IMR-90 (cell line): ENCODE measurements around the gene DOCK7. TPM values are rescaled to one million over a fixed set of nuclear protein-coding genes. Genes with fewer than 3 reads are reported as not detected.

Experiments used
- ATAC-seq: fragments of 200-7000 bp; cut with Tn5 transposase; 2 replicates; pipeline ENCODE4 v1.9.1; 2020; ENCODE audit warnings: low read depth, mild to moderate bottlenecking, moderate library complexity
- BruUV-seq: library from RNA; stranded (reverse); fragments of 400-500 nt; replicated peaks from 2 replicates; lab custom pipeline; 2021; lab: Mats Ljungman, UMichigan
- CTCF ChIA-PET: fragments of 300-600 bp; formaldehyde crosslinking; extraction: SDS; loops from one replicate; lab custom pipeline; 2021; ENCODE audit warnings: antibody characterized with exemption; lab: Yijun Ruan, JAX
- POLR2A ChIA-PET: fragments of 300-600 bp; sonication (Branson Sonifier 250); formaldehyde crosslinking; loops from one replicate; lab custom pipeline; 2022; ENCODE audit warnings: antibody characterized with exemption; ENCODE audit not compliant: unreplicated experiment; lab: Charles Lee
- DNase-seq: peaks from one replicate; pipeline ENCODE4 v3.0.0; 2013
- H2AFZ ChIP-seq: replicated peaks from 2 replicates; pipeline ENCODE3; 2013; ENCODE audit warnings: low read length, mild to moderate bottlenecking; ENCODE audit not compliant: poor library complexity
- H2AK5ac ChIP-seq: 2 replicates; pipeline ENCODE4 v1.6.1; 2013; ENCODE audit warnings: low read depth, low read length, inconsistent platforms
- H2AK9ac ChIP-seq: replicated peaks from 2 replicates; pipeline ENCODE3; 2013; ENCODE audit warnings: mild to moderate bottlenecking, low read depth, low read length, moderate library complexity; ENCODE audit not compliant: poor library complexity
- H2BK120ac ChIP-seq: 2 replicates; pipeline ENCODE4 v1.6.1; 2013; ENCODE audit warnings: low read depth, low read length, inconsistent platforms
- H2BK15ac ChIP-seq: 3 replicates; pipeline ENCODE4 v1.6.1; 2013; ENCODE audit warnings: low read depth, low read length, inconsistent platforms
- H2BK20ac ChIP-seq: 2 replicates; pipeline ENCODE4 v1.6.1; 2013; ENCODE audit warnings: low read depth, mild to moderate bottlenecking, inconsistent platforms, low read length, moderate library complexity
- H2BK5ac ChIP-seq: 2 replicates; pipeline ENCODE4 v1.6.1; 2013; ENCODE audit warnings: mild to moderate bottlenecking, low read depth, low read length, inconsistent platforms; ENCODE audit not compliant: poor library complexity, severe bottlenecking
- H3K14ac ChIP-seq: replicated peaks from 2 replicates; pipeline ENCODE4 v1.6.1; 2013; ENCODE audit warnings: low read depth, low read length, inconsistent platforms
- H3K18ac ChIP-seq: 2 replicates; pipeline ENCODE4 v1.6.1; 2013; ENCODE audit warnings: low read depth, low read length, control low read depth
- H3K23ac ChIP-seq: 2 replicates; pipeline ENCODE4 v1.6.1; 2013; ENCODE audit warnings: low read depth, low read length, inconsistent platforms
- H3K27ac ChIP-seq: 2 replicates; pipeline ENCODE4 v1.5.1; 2013; ENCODE audit warnings: mild to moderate bottlenecking, control low read depth, low read length; ENCODE audit not compliant: insufficient read depth
- H3K27me3 ChIP-seq: 2 replicates; pipeline ENCODE4 v1.6.1; 2013; ENCODE audit warnings: low read length; ENCODE audit not compliant: control insufficient read depth, insufficient read depth
- H3K36me3 ChIP-seq: 2 replicates; pipeline ENCODE4 v1.6.1; 2013; ENCODE audit warnings: low read length, mixed read lengths; ENCODE audit not compliant: control insufficient read depth, insufficient read depth
- H3K4ac ChIP-seq: 2 replicates; pipeline ENCODE4 v1.6.1; 2013; ENCODE audit warnings: low read depth, low read length, inconsistent platforms
- H3K4me1 ChIP-seq: 2 replicates; pipeline ENCODE4 v1.6.1; 2013; ENCODE audit warnings: low read length, mixed read lengths; ENCODE audit not compliant: control insufficient read depth, insufficient read depth
- H3K4me2 ChIP-seq: 2 replicates; pipeline ENCODE4 v1.6.1; 2013; ENCODE audit warnings: low read depth, mild to moderate bottlenecking, control low read depth, low read length, moderate library complexity
- H3K4me3 ChIP-seq: 2 replicates; pipeline ENCODE4 v1.5.1; 2013; ENCODE audit warnings: low read depth, mild to moderate bottlenecking, control low read depth, low read length, moderate library complexity; ENCODE audit not compliant: insufficient read depth
- H3K56ac ChIP-seq: 2 replicates; pipeline ENCODE4 v1.6.1; 2013; ENCODE audit warnings: low read length, inconsistent platforms; ENCODE audit not compliant: insufficient read depth; ENCODE audit errors: extremely low read depth
- H3K79me1 ChIP-seq, 2 experiments: 2 replicates each; pipeline ENCODE4 v1.6.1; 2013; ENCODE audit warnings: low read length in 2 of 2, inconsistent platforms in 1 of 2, low read depth in 1 of 2
- H3K9ac ChIP-seq: 2 replicates; pipeline ENCODE4 v1.6.1; 2013; ENCODE audit warnings: low read depth, low read length, control low read depth
- H3K9me1 ChIP-seq: 2 replicates; pipeline ENCODE4 v1.6.1; 2013; ENCODE audit warnings: low read length, inconsistent platforms; ENCODE audit not compliant: insufficient read depth
- H3K9me3 ChIP-seq: 2 replicates; pipeline ENCODE4 v1.6.1; 2013; ENCODE audit warnings: low read length; ENCODE audit not compliant: control insufficient read depth, insufficient read depth
- H4K20me1 ChIP-seq: 2 replicates; pipeline ENCODE4 v1.6.1; 2013; ENCODE audit warnings: low read length, inconsistent platforms; ENCODE audit not compliant: insufficient read depth
- H4K5ac ChIP-seq: 2 replicates; pipeline ENCODE4 v1.6.1; 2013; ENCODE audit warnings: mild to moderate bottlenecking, low read depth, low read length, control low read depth
- H4K8ac ChIP-seq, 2 experiments: 2 replicates each; pipeline ENCODE4 v1.6.1; 2013; ENCODE audit warnings: low read depth in 2 of 2, low read length in 2 of 2, control low read depth in 1 of 2, inconsistent platforms in 1 of 2
- H4K91ac ChIP-seq: 2 replicates; pipeline ENCODE4 v1.6.1; 2013; ENCODE audit warnings: low read depth, low read length, inconsistent platforms; ENCODE audit not compliant: insufficient read depth
- BHLHE40 ChIP-seq: fragments of 150-350 bp; IDR thresholded peaks from 2 replicates; pipeline ENCODE4 v1.6.1; 2016; ENCODE audit warnings: mild to moderate bottlenecking, low read depth, low read length
- CEBPB ChIP-seq: IDR thresholded peaks from 2 replicates; pipeline ENCODE4 v1.6.1; 2012; ENCODE audit warnings: low read depth, low read length, improper control_type of control experiment
- FOS ChIP-seq: fragments of 150-350 bp; IDR thresholded peaks from 2 replicates; pipeline ENCODE4 v1.6.1; 2016; ENCODE audit warnings: low read depth, low read length
- MAZ ChIP-seq: IDR thresholded peaks from 2 replicates; pipeline ENCODE4 v1.6.1; 2012; ENCODE audit warnings: low read depth, mild to moderate bottlenecking, low read length, improper control_type of control experiment, moderate library complexity, borderline replicate concordance
- MXI1 ChIP-seq: IDR thresholded peaks from 2 replicates; pipeline ENCODE4 v1.6.1; 2012; ENCODE audit warnings: low read depth, mild to moderate bottlenecking, low read length, moderate library complexity, borderline replicate concordance
- NFE2L2 ChIP-seq: fragments of 150-350 bp; IDR thresholded peaks from 2 replicates; pipeline ENCODE4 v1.6.1; 2016; ENCODE audit warnings: low read depth, mild to moderate bottlenecking, low read length
- POLR2A ChIP-seq: IDR thresholded peaks from 2 replicates; pipeline ENCODE4 v1.6.1; 2012; ENCODE audit warnings: mild to moderate bottlenecking, low read depth, low read length
- RAD21 ChIP-seq: IDR thresholded peaks from 2 replicates; pipeline ENCODE4 v1.6.1; 2012; ENCODE audit warnings: low read length, improper control_type of control experiment
- RCOR1 ChIP-seq: IDR thresholded peaks from 2 replicates; pipeline ENCODE4 v1.6.1; 2012; ENCODE audit warnings: mild to moderate bottlenecking, low read length, improper control_type of control experiment; ENCODE audit not compliant: insufficient replicate concordance
- SMC3 ChIP-seq: fragments of 150-350 bp; IDR thresholded peaks from 2 replicates; pipeline ENCODE4 v1.6.1; 2016; ENCODE audit warnings: low read depth, mild to moderate bottlenecking, antibody characterized with exemption, low read length, moderate library complexity
- WGBS, 2 experiments: methylation state at CpG; one replicate each; pipeline versions ENCODE4 v1.1.5 to v1.1.7; 2013; ENCODE audit warnings: missing lambda C conversion rate in 2 of 2; ENCODE audit not compliant: insufficient read length in 1 of 2; ENCODE audit errors: extremely low coverage in 2 of 2; 5-methylcytosine and 5-hydroxymethylcytosine counted together
- dilution Hi-C: fragments of 300-500 bp; cut with HindIII; formaldehyde crosslinking; loops from one replicate; pipeline ENCODE4 v1.14.3; 2018; ENCODE audit warnings: low sequenced_read_pairs; ENCODE audit not compliant: unreplicated experiment
- in situ Hi-C: fragments of 300-500 bp; cut with MboI; formaldehyde crosslinking; loops from 3 replicates; pipeline ENCODE4 v1.14.3; 2019; ENCODE audit warnings: low sequenced_read_pairs, inconsistent platforms, mixed read lengths
- intact Hi-C: fragments of 100-400 bp; cut with micrococcal nuclease; formaldehyde crosslinking; loops from 2 replicates; pipeline ENCODE4 v1.10.0; 2022
- polyA plus RNA-seq, 3 experiments: library from polyadenylated mRNA; depleted of rRNA; stranded (reverse); fragments of >200 nt; gene quantifications; 2 replicates each; pipeline ENCODE4 v1.2.3, GENCODE V29; 2012; ENCODE audit warnings: low replicate concordance in 1 of 3
- total RNA-seq: library from RNA; depleted of rRNA; stranded (reverse); fragments of >200 nt; gene quantifications from 2 replicates; pipeline ENCODE4 v1.2.3, GENCODE V29; 2012
- TF ChIP-seq, protein P1 (sequence below): conservative IDR thresholded peaks from 2 replicates; pipeline ENCODE4 v1.5.1; 2012; ENCODE audit warnings: mild to moderate bottlenecking, low read depth, low read length, improper control_type of control experiment

Gene DOCK7
- total and polyA plus RNA-seq, 2 of the 4 experiments (the other 2 are of a cell fraction) = 38.0 to 97.7 TPM

- no peak overlapping the region for H2BK5ac ChIP-seq
- no peaks in the 10 kb centered on the region for H3K79me1 ChIP-seq
- no peaks in the 10 kb centered on the region for H4K20me1 ChIP-seq
- dilution Hi-C loops (no loop called here), in situ Hi-C loops (no loop called here), intact Hi-C loops (no loop called here)
- no peaks in the 10 kb centered on the region for H3K36me3 ChIP-seq
- no peak overlapping the region for H2BK120ac ChIP-seq
- ChIA-PET CTCF (no interaction called here), POLR2A (no interaction called here)
- H3K4me1 ChIP-seq = peaks cover 2% of the 10 kb centered on the region; the same call in 1 of the 2 replicates
- no peak overlapping the region for H4K91ac ChIP-seq
- H3K9me3 ChIP-seq = no peaks in the 10 kb centered on the region
- no peak overlapping the region for H3K18ac ChIP-seq
- H2AK9ac ChIP-seq = no peak overlapping the region
- no peak overlapping the region for H3K56ac ChIP-seq
- H3K9me1 ChIP-seq = no peaks in the 10 kb centered on the region
- no peak overlapping the region for H3K27ac ChIP-seq
- H2AFZ ChIP-seq = no peak overlapping the region
- no peak for DNase-seq
- no peak overlapping the region for H3K4me3 ChIP-seq
- ATAC-seq = no peak
- no peak overlapping the region for H3K4ac ChIP-seq
- no peak overlapping the region for H2AK5ac ChIP-seq
- no peak overlapping the region for H3K23ac ChIP-seq
- no peak overlapping the region for H4K5ac ChIP-seq
- peaks cover 4% of the 10 kb centered on the region; the same call in 1 of the 2 replicates for H3K27me3 ChIP-seq
- H3K9ac ChIP-seq = no peak overlapping the region
- no peak for TF ChIP-seq NFE2L2
- TF ChIP-seq, protein P1, sequence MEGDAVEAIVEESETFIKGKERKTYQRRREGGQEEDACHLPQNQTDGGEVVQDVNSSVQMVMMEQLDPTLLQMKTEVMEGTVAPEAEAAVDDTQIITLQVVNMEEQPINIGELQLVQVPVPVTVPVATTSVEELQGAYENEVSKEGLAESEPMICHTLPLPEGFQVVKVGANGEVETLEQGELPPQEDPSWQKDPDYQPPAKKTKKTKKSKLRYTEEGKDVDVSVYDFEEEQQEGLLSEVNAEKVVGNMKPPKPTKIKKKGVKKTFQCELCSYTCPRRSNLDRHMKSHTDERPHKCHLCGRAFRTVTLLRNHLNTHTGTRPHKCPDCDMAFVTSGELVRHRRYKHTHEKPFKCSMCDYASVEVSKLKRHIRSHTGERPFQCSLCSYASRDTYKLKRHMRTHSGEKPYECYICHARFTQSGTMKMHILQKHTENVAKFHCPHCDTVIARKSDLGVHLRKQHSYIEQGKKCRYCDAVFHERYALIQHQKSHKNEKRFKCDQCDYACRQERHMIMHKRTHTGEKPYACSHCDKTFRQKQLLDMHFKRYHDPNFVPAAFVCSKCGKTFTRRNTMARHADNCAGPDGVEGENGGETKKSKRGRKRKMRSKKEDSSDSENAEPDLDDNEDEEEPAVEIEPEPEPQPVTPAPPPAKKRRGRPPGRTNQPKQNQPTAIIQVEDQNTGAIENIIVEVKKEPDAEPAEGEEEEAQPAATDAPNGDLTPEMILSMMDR = no peak
- TF ChIP-seq MAZ = no peak
- no peak for TF ChIP-seq FOS
- no peak for TF ChIP-seq POLR2A
- TF ChIP-seq SMC3 = no peak
- no peak for TF ChIP-seq RAD21
- TF ChIP-seq BHLHE40 = no peak
- TF ChIP-seq RCOR1 = no peak
- TF ChIP-seq CEBPB = no peak
- TF ChIP-seq MXI1 = no peak
- no TSS peak for BruUV-seq
- H2BK20ac ChIP-seq = no peak overlapping the region
- 90% methylated on average over 4 of the region's 8 CpGs; no CpG with 5 or more reads in 1 of the 2 experiments for WGBS, 2 experiments
- no peak overlapping the region for H4K8ac ChIP-seq
- no peak overlapping the region for H3K14ac ChIP-seq
- H2BK15ac ChIP-seq = no peak overlapping the region
- no peak overlapping the region for H3K4me2 ChIP-seq
These were observed 272.5 kb downstream of the DOCK7 start for GRCh38 chr1:62415687-62416086.
